GM15510 (cell line): ENCODE data around the gene NAGK.

Source experiments
- POLR2A ChIP-seq: IDR thresholded peaks from 3 replicates; pipeline ENCODE4 v1.6.1; 2011; ENCODE audit warnings: borderline replicate concordance; ENCODE audit not compliant: insufficient read length; ENCODE audit errors: extremely low read depth

Gene NAGK

DNA sequence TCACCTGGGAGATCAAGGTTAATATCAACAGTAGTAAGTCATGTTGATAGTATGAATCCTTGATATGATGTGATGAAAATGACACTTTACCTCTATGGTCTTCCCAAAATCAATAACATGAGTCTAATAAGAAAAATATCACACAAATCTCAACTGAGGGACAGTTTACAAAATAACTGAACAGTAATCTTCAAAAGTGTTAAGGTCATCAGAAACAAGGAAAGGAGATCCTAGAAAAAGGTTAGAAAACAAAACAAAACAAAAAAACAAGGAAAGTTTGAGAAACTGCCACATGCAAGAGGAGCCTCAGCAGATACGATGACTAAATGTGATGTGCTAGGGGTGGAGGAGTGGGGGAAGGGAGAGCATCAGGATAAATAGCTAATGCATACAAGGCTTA lies 45.4 kb downstream of the NAGK start:
- TF ChIP-seq POLR2A = no peak

DNA sequence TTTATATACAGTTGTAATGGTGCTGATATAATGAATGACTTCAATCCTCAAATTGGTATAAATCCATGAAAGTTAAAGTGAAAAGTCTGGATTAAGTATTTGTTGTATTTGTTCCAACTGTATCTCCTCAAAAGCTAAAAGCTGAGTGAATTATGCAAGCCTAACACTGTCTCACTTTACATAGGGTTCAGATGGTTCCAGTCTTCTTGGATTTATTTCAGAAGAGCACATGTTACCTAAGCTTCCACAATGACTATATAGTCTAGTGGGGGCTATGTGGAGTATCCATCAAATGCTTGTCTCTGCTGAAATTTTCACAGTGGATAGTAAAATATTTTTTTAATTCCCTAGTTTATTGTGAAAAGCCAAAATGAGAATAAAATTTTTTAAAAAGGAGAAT lies 48.6 kb downstream of the NAGK start:
- no peak for TF ChIP-seq POLR2A

DNA sequence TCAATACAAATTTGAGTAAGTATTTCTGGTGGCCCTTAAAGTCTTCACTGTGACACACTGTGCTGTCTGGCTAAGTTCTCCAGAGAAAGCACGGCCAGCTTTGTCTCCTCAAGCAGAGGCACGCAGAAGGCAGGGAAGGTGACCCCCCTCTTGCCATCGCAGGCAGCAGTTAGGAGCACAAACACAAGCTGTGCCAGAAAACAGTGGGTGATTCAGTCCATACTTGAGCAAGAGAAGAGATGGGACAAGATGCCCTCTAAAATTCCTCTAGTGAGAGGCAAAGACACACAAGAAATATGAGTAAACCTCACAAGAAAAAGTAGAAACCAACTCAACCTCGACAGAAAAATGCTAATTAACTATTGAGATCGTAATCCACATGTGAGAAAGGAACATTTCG lies 51.7 kb downstream of the NAGK start:
- no peak for TF ChIP-seq POLR2A

DNA sequence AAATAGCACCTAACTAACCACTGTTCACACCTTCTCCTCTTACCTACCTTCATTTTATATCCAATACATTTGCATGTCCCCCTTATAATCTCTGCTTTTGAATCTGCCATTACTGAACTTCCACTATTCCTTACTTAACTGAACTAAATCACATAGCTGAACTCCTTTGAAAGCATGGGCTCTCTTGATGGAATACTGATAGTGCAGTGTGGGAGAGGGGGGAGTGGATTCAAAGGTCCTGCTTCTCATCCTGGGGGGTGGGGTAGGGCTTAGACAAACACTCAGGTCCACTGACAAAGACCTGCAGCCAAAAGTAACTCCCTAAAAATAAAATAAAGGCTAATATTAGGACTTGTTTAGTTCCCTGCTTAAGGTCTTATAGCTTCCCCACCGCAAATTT lies 53.0 kb downstream of the NAGK start:
- TF ChIP-seq POLR2A = no peak

GRCh38 chr2:71122387-71123298 lies 54.2 kb downstream of the NAGK start:
- TF ChIP-seq POLR2A = no peak

DNA sequence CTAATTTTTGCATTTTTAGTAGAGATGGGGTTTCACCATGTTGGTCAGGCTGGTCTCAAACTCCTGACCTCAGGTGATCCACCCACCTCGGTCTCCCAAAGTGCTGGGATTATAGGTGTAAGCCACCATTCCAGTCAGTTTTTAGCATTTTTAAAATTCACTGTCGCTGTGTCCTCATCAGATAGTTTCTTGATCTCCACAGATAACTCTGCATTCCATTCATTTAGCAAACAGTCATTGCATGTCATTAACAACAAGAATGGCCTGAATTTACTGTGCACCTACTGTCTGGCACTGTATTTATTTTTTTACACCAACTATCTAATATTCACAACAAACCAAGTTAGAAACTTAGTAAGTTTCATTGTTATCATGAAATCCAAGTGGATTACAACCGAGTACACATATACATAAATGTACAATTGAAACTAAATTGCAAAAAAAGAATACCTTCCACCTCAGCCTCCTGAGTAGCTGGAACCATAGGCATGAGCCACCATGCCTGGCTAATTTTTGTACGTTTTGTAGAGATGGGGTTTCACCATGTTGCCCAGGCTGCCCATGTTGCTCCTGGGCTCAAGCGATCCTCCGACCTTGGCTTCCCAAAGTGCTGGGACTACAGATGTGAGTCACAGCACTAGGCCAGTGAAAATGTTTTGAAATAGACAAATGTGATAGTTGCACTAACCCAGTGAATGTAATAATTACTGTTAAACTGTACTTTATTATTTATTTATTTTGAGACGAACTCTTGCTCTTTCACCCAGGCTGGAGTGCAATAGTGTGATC lies 57.3 kb downstream of the NAGK start:
- TF ChIP-seq POLR2A = no peak

GRCh38 chr2:71126957-71127356 lies 58.5 kb downstream of the NAGK start:
- TF ChIP-seq POLR2A = no peak
